SK-N-SH treated with all-trans-retinoic acid at 6 μM for 48 hours (cell line): ENCODE measurements around the gene CTSC.

Source experiments
- ARNTL ChIP-seq: fragments of 450-650 bp; formaldehyde crosslinking; IDR thresholded peaks from 2 replicates; pipeline ENCODE4 v1.5.0; 2020; ENCODE audit warnings: low read depth, mild to moderate bottlenecking, moderate library complexity, borderline replicate concordance
- BACH2 ChIP-seq: fragments of 250-450 bp; sonication (Bioruptor Pico); IDR thresholded peaks from 2 replicates; pipeline ENCODE4 v1.9.0; 2021; ENCODE audit warnings: mild to moderate bottlenecking, borderline replicate concordance
- ESRRG ChIP-seq: fragments of 250-450 bp; sonication (Bioruptor Pico); IDR thresholded peaks from 2 replicates; pipeline ENCODE4 v1.6.1; 2021; ENCODE audit warnings: mild to moderate bottlenecking
- PATZ1 ChIP-seq: fragments of 250-450 bp; sonication (Bioruptor Pico); IDR thresholded peaks from 2 replicates; pipeline ENCODE4 v1.8.0; 2020; ENCODE audit warnings: mild to moderate bottlenecking, moderate library complexity, borderline replicate concordance
- POU6F1 ChIP-seq: fragments of 250-450 bp; sonication (Bioruptor Pico); IDR thresholded peaks from 2 replicates; pipeline ENCODE4 v1.8.0; 2021; ENCODE audit warnings: low read depth, mild to moderate bottlenecking, moderate library complexity, borderline replicate concordance
- PPARA ChIP-seq: fragments of 250-450 bp; sonication (Bioruptor Pico); IDR thresholded peaks from 2 replicates; pipeline ENCODE4 v1.5.0; 2020; ENCODE audit warnings: mild to moderate bottlenecking, borderline replicate concordance
- RARB ChIP-seq: fragments of 250-450 bp; sonication (Bioruptor Pico); IDR thresholded peaks from 2 replicates; pipeline ENCODE4 v1.8.0; 2021; ENCODE audit warnings: mild to moderate bottlenecking, moderate library complexity
- TCF4 ChIP-seq: fragments of 250-450 bp; sonication (Bioruptor Pico); IDR thresholded peaks from 2 replicates; pipeline ENCODE4 v1.8.0; 2021; ENCODE audit warnings: mild to moderate bottlenecking, moderate library complexity, borderline replicate concordance
- TOX ChIP-seq: fragments of 250-450 bp; sonication (Bioruptor Pico); IDR thresholded peaks from 2 replicates; pipeline ENCODE4 v1.8.0; 2021; ENCODE audit warnings: mild to moderate bottlenecking, moderate library complexity, borderline replicate concordance

GRCh38 chr11:88297421-88297820 is 40.1 kb downstream of the CTSC start:
- TF ChIP-seq RARB (CRISPR knock-in tag) (no peak), TOX (no peak), PATZ1 (no peak), ESRRG (CRISPR knock-in tag) (no peak), ARNTL (CRISPR knock-in tag) (no peak), TCF4 (CRISPR knock-in tag) (no peak), POU6F1 (CRISPR knock-in tag) (no peak), PPARA (CRISPR knock-in tag) (no peak), BACH2 (CRISPR knock-in tag) (no peak)
